ENCODE data around the gene ZNF469.

ZNF469 gene

GRCh38 chr16:88378401-88378800 is 4.4 kb upstream of the ZNF469 start:
- no peak for DNase-seq

GRCh38 chr16:88378836-88379693 is 3.7 kb upstream of the ZNF469 start:
- no peak for DNase-seq

- DNase-seq: no peak
Observed at GRCh38 chr16:88379694-88380040, 3.1 kb upstream of the ZNF469 start.

- no peak for DNase-seq
Observed at GRCh38 chr16:88380099-88380498, 2.7 kb upstream of the ZNF469 start.

- no peak for DNase-seq
Observed at GRCh38 chr16:88380619-88381018, 2.1 kb upstream of the ZNF469 start.

- no peak for DNase-seq
Observed at GRCh38 chr16:88381820-88382451, 823 bp upstream of the ZNF469 start.

GRCh38 chr16:88383401-88384221 is 852 bp downstream of the ZNF469 start:
- DNase-seq: no peak

- no peak for DNase-seq
Observed at GRCh38 chr16:88384222-88385111, 1.7 kb downstream of the ZNF469 start.

- no peak for DNase-seq
Observed at GRCh38 chr16:88385112-88385594, 2.4 kb downstream of the ZNF469 start.

- DNase-seq: no peak
Observed at GRCh38 chr16:88385831-88386815, 3.4 kb downstream of the ZNF469 start.

- DNase-seq: no peak
Observed at GRCh38 chr16:88387180-88387765, 4.5 kb downstream of the ZNF469 start.

- no peak for DNase-seq
Observed at GRCh38 chr16:88387941-88388627, 5.3 kb downstream of the ZNF469 start.

- DNase-seq: no peak
Observed at GRCh38 chr16:88389191-88389590, 6.4 kb downstream of the ZNF469 start.

- DNase-seq: no peak
Observed at GRCh38 chr16:88389621-88390160, 6.9 kb downstream of the ZNF469 start.

- no peak for DNase-seq
Observed at GRCh38 chr16:88390265-88390664, 7.5 kb downstream of the ZNF469 start.

GRCh38 chr16:88390735-88391134 is 8.0 kb downstream of the ZNF469 start:
- no peak for DNase-seq

- no peak for DNase-seq
Observed at GRCh38 chr16:88391144-88391850, 8.5 kb downstream of the ZNF469 start.

GRCh38 chr16:88392111-88392510 is 9.4 kb downstream of the ZNF469 start:
- no peak for DNase-seq

- no peak for DNase-seq
Observed at GRCh38 chr16:88392616-88393015, 9.9 kb downstream of the ZNF469 start.
